Measurements from ENCODE around the gene DOK4. TPM values are rescaled to one million over a fixed set of nuclear protein-coding genes. Genes with fewer than 3 reads are reported as not detected.

DOK4 gene
- total RNA-seq, 4 donors from 2014 or later, result 57.9 to 312 (median 143) TPM

- intact Hi-C loops (cut with DNase I; ENCODE audit: low total_unique reads) (no loop called here), in situ Hi-C loops (cut with MboI; ENCODE audit: low pct_ligation_motif_present in 1 of 4, low pct_unique_long_range_greater_than_20kb in 1 of 4, low sequenced_read_pairs in 3 of 4) (loop anchor here in 2 of 4 donors (10.0 kb wide), 2 partner anchors 94 to 214 kb away; no protein-coding TSS in a partner anchor)
- Histone ChIP-seq H3K27me3 (no peaks in the 10 kb centered on the region), H3K4me3 (no peak overlapping the region), H3K27ac (no peak overlapping the region), H3K9me3 (no peaks in the 10 kb centered on the region), H3K4me1 (peaks cover 0 to 13% (median 4%) of the 10 kb centered on the region in 4 donors), H3K36me3 (no peaks in the 10 kb centered on the region)
- WGBS, 2 donors (ENCODE audit: low coverage in 1 of 2), result 88% methylated on average over 13 of the region's 13 CpGs; no CpG with 5 or more reads in 1 of the 2 donors
- no peak for TF ChIP-seq POLR2AphosphoS5 (IDR thresholded peaks at IDR 0.05)
- no peak for TF ChIP-seq POLR2A (IDR thresholded peaks at IDR 0.05)
- no peak for DNase-seq
Measured at GRCh38 chr16:57518520-57518919, 32.2 kb upstream of the DOK4 start.

GRCh38 chr16:57517397-57518367 is 31.4 kb upstream of the DOK4 start:
- no peaks in the 10 kb centered on the region for H3K36me3 ChIP-seq
- WGBS, 2 donors (ENCODE audit: low coverage in 1 of 2), result 90 to 95% methylated on average over 2 to 31 of the region's 31 CpGs
- no peak for DNase-seq
- in situ Hi-C loops (cut with MboI; ENCODE audit: low pct_ligation_motif_present in 1 of 4, low pct_unique_long_range_greater_than_20kb in 1 of 4, low sequenced_read_pairs in 3 of 4) (loop anchor here in 2 of 4 donors (10.0 kb wide), 2 partner anchors 93 to 213 kb away; no protein-coding TSS in a partner anchor), intact Hi-C loops (cut with DNase I; ENCODE audit: low total_unique reads) (no loop called here)
- H3K27ac ChIP-seq, result no peak overlapping the region
- no peak for TF ChIP-seq POLR2AphosphoS5 (IDR thresholded peaks at IDR 0.05)
- no peak for TF ChIP-seq EP300 (IDR thresholded peaks at IDR 0.05; ENCODE audit: low read depth)
- TF ChIP-seq, protein P1, sequence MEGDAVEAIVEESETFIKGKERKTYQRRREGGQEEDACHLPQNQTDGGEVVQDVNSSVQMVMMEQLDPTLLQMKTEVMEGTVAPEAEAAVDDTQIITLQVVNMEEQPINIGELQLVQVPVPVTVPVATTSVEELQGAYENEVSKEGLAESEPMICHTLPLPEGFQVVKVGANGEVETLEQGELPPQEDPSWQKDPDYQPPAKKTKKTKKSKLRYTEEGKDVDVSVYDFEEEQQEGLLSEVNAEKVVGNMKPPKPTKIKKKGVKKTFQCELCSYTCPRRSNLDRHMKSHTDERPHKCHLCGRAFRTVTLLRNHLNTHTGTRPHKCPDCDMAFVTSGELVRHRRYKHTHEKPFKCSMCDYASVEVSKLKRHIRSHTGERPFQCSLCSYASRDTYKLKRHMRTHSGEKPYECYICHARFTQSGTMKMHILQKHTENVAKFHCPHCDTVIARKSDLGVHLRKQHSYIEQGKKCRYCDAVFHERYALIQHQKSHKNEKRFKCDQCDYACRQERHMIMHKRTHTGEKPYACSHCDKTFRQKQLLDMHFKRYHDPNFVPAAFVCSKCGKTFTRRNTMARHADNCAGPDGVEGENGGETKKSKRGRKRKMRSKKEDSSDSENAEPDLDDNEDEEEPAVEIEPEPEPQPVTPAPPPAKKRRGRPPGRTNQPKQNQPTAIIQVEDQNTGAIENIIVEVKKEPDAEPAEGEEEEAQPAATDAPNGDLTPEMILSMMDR (IDR thresholded peaks at IDR 0.05), result no peak
- TF ChIP-seq POLR2A (IDR thresholded peaks at IDR 0.05), result no peak
- H3K27me3 ChIP-seq, result no peaks in the 10 kb centered on the region
- no peaks in the 10 kb centered on the region for H3K9me3 ChIP-seq
- no peak overlapping the region for H3K4me3 ChIP-seq
- peaks cover 4 to 21% (median 10%) of the 10 kb centered on the region in 4 donors for H3K4me1 ChIP-seq

GRCh38 chr16:57516773-57517172 is 30.5 kb upstream of the DOK4 start:
- Histone ChIP-seq H3K4me1 (peaks cover 4 to 21% (median 10%) of the 10 kb centered on the region in 4 donors), H3K4me3 (no peak overlapping the region), H3K9me3 (no peaks in the 10 kb centered on the region), H3K36me3 (no peaks in the 10 kb centered on the region), H3K27me3 (no peaks in the 10 kb centered on the region), H3K27ac (no peak overlapping the region)
- in situ Hi-C loops (cut with MboI; ENCODE audit: low pct_ligation_motif_present in 1 of 4, low pct_unique_long_range_greater_than_20kb in 1 of 4, low sequenced_read_pairs in 3 of 4) (loop anchor here in 2 of 4 donors (10.0 kb wide), 2 partner anchors 92 to 212 kb away; no protein-coding TSS in a partner anchor), intact Hi-C loops (cut with DNase I; ENCODE audit: low total_unique reads) (no loop called here)
- TF ChIP-seq, protein P1 (IDR thresholded peaks at IDR 0.05), result no peak
- TF ChIP-seq POLR2A (IDR thresholded peaks at IDR 0.05) (no peak), EP300 (IDR thresholded peaks at IDR 0.05; ENCODE audit: low read depth) (no peak), POLR2AphosphoS5 (IDR thresholded peaks at IDR 0.05) (no peak)
- 92 to 100% methylated on average over 2 to 3 of the region's 3 CpGs for WGBS, 2 donors (ENCODE audit: low coverage in 1 of 2)
- no peak for DNase-seq

DNA sequence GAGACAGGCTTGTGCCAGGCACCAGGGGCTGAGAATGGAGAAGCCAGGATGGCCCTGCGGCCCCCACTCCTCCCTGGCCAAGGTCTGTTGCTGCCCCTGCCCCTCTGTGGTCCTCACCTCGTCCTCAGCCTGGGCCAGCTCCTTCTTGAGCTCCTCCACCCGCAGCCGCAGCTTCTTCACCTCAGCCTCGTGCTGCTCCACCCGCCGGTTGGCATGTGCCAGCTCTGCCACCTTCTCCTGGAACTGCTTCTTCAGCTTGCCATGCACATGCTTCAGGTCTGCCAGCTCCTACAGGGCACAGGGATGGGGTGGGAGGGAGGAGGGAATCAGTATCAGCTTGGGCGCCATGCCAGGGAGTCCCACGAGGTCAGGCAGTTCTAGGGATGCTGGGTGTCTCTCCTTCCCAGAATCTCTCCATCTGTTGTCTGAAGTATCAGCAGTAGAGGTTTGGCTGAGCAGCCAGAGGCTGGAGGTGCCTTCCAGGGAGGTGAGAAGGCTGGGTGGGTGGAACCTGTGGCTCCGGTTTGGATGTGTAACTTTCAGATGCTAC is 30.0 kb upstream of the DOK4 start:
- Histone ChIP-seq H3K27ac (no peak overlapping the region), H3K4me1 (peaks cover 4 to 21% (median 10%) of the 10 kb centered on the region in 4 donors), H3K4me3 (no peak overlapping the region), H3K27me3 (no peaks in the 10 kb centered on the region), H3K9me3 (no peaks in the 10 kb centered on the region), H3K36me3 (no peaks in the 10 kb centered on the region)
- intact Hi-C loops (cut with DNase I; ENCODE audit: low total_unique reads) (no loop called here), in situ Hi-C loops (cut with MboI; ENCODE audit: low pct_ligation_motif_present in 1 of 4, low pct_unique_long_range_greater_than_20kb in 1 of 4, low sequenced_read_pairs in 3 of 4) (loop anchor here in 2 of 4 donors (10.0 kb wide), 2 partner anchors 91 to 211 kb away; no protein-coding TSS in a partner anchor)
- TF ChIP-seq EP300 (IDR thresholded peaks at IDR 0.05; ENCODE audit: low read depth) (no peak), POLR2AphosphoS5 (IDR thresholded peaks at IDR 0.05) (no peak), POLR2A (IDR thresholded peaks at IDR 0.05) (no peak)
- TF ChIP-seq, protein P1 (IDR thresholded peaks at IDR 0.05), result no peak
- 84 to 92% methylated on average over 5 to 10 of the region's 10 CpGs for WGBS, 2 donors (ENCODE audit: low coverage in 1 of 2)
- no peak for DNase-seq

Data from transverse colon (tissue), 4 donors.